ENCODE results near the gene MECR.
"Not testable (repeated sequence)": the region's sequence is repeated elsewhere in the genome, so short reads cannot be mapped to it uniquely, and the experiment has no call there.

MECR gene

GRCh38 chr1:29167904-29168303 is 62.8 kb downstream of the MECR start:
- no peak for DNase-seq (ENCODE audit: low read depth)

- DNase-seq (ENCODE audit: low read depth) = no peak
Observed at GRCh38 chr1:29166291-29166878, 64.3 kb downstream of the MECR start.

DNA sequence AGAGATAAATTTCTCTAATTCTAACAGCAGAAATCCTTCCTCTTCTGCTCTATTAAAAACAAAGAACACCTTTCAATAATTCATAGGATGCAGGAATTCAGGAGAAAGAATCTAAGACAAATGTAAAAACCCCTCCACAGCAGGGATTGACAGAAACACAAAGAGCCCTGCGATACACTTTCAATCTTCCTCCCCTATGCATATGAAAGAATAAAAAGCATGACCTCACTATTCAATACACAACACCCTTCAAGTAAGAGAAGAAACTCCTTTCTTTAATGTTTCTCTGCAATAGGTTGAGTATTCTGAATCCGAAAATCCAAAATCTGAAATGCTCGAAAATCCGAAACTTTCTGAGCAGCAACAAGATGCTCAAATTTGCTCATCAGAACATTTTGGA is 66.1 kb downstream of the MECR start:
- DNase-seq (ENCODE audit: low read depth) = no peak

- no peak for DNase-seq (ENCODE audit: low read depth)
Observed at GRCh38 chr1:29162476-29163138, 68.1 kb downstream of the MECR start.

DNA sequence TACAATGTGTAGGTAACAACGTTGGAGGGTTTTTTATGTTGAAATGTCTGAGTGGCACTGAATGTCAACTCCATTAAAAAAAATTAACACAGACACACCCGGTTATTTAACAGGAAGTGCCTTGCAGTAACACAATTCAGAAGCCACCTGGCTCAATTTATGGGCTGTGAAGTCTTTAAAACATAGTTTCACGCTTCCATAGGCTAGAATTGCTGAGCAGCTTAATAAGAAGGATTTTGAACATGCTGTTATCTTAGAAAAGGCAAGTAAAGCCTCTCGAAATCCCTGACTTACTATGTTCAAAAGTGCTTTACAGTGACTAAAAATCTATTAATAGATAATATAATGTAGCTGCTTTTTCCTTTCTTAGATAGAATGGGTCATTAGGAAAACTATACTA is 68.7 kb downstream of the MECR start:
- no peak for DNase-seq (ENCODE audit: low read depth)

- DNase-seq (ENCODE audit: low read depth) = no peak
Observed at GRCh38 chr1:29159773-29160172, 71.0 kb downstream of the MECR start.

DNA sequence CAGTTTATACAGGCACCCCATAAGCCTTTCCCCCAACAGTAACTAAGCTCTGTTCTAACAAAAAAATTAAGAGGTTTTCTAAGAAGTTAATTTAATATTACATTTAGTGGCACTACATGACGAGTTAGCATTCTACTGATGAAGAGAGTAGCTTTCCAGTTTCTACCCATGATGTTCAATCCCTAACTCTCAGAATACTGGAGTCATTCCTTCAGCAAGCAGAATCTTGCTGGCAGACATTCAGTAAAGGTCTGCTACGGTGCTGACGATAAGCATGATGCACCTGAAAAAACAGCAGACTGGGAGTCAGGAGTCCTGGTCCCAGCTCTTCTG is 73.5 kb downstream of the MECR start:
- DNase-seq (ENCODE audit: low read depth) = no peak

- no peak for DNase-seq (ENCODE audit: low read depth)
Observed at GRCh38 chr1:29156543-29157268, 74.0 kb downstream of the MECR start.

GRCh38 chr1:29152046-29152805 is 78.5 kb downstream of the MECR start:
- no peak for DNase-seq (ENCODE audit: low read depth)

GRCh38 chr1:29150346-29150745 is 80.4 kb downstream of the MECR start:
- not testable (repeated sequence) for DNase-seq (ENCODE audit: low read depth)

DNA sequence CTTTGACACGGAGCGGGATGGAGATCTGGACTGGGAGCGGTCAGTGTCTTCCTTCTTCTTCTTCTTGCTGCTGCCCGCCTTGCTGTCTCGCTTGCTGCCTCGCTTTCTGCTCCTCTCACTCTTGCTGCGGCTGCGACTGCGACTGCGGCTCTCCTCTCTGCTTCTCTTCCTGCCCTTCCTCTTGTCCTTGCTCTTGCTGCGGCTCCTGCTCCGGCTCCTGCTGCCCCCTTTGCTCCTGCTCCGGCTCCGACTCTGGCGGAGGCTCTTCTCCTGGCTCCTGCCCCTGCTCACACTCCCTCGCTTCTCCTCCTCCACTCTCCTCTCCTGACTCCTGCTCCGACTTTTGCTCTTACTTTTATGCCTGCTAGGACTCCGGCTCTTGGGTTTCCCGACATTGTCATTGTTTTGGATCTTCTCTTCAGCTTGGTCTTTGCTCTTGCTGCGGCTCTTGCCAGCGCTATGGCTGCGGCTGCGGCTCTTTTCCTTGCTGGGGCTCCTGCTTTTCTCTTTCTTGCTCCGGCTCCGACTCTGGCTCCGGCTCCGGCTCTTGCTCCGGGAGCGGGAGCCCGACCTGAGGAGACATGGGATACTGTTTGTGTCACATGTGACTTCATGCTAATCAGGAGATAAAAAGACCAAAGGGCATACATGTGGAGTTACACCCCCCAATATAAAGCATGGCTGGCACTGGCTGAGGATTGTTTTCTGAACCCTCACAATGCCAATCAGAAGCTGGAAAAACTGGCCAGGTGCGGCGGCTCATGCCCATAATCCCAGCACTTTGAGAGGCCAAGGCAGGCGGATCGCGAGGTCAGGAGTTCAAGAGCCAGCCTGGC is 81.9 kb downstream of the MECR start:
- DNase-seq (ENCODE audit: low read depth) = no peak

DNA sequence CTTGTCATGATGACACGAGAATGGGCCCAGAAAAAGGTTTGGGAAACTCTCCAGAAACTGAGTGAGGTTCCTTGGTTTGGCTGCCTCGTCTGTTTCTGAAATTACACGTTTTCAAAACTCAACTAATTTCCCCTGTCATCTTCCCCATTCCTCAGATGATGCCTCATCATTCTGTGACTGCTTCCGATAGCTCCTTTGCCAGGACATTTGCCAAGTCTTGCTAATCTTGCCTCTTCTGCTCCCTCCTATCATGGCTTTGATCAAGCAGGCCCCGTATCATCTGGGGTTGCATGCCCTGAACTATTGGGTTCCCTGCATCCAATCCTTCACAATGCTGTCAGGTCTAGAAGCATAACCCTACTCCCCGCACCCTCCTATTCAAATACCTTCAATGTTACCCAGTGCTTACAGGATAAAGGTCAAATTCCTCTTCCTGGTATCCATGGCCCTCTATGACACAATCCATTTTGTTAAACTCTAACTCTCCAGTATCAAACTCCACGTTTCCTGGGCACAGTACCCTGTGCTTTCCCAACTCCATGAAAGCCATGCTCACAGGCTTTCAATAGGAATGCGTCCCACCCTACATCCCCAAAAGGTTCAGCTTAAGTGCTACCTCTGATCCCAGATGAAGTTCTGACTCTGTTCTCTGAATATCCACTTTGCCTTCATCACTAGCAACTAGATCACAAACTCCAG is 84.8 kb downstream of the MECR start:
- DNase-seq (ENCODE audit: low read depth) = no peak

DNA sequence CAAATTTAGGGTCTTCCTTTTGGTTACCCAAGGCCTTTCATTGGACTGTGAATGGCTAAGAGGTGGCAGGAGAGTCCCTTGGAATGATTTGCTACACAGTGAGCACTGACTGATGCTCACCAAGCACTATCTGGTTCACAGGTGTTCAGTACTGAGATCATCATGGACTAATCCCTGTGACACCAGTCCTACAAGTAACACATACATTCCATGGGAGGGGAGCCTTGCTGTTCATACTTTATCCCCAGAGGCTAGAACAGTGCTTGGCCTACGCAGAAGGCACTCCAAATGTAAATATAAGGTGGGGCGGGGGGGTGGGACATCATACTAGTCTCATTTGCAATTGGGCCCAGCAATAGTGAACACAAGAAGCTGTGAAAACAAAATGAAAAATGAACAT is 86.6 kb downstream of the MECR start:
- no peak for DNase-seq (ENCODE audit: low read depth)

DNA sequence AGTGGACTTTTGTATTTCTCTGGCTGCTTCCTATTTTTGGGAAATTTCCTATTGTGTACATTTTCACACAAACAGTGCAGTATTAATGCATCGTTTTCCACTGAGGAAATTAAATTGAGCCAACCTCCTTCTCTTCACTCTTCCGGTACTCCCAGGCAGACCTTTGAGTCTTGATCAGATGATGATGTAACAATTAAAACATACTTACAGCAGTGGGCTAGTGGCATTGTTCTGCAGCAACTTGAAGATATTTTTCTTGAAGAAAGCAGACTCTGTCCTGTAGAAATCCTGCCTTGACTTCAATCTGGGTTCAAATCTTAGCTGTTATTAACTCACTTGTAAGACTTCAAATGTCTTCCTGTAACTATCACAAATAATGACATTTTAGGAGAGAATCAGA is 88.0 kb downstream of the MECR start:
- DNase-seq (ENCODE audit: low read depth) = no peak
